ENCODE data around the gene LIF.
"Not testable (repeated sequence)": the region's sequence is repeated elsewhere in the genome, so short reads cannot be mapped to it uniquely, and the experiment has no call there.

LIF gene

GRCh38 chr22:30235687-30236170, 10.8 kb downstream of the LIF start:
- no peak for TF ChIP-seq FEZF1 (tag by site-specific recombination; IDR thresholded peaks at IDR 0.05)
- ChIA-PET CTCF (interaction anchor here (0.6 to 4.2 kb wide), 6 partner anchors 10 to 997 kb away, joined by 3 to 19 read pairs (median 4); no protein-coding TSS in a partner anchor), POLR2A (interaction anchor here (0.6 to 2.9 kb wide), 3 partner anchors 11 to 682 kb away, joined by 3 to 7 read pairs (median 4); partner anchors contain the start of genes LIF and THOC5)
- H3K4me3 ChIP-seq (ENCODE audit: low read depth, low read length) = no peak overlapping the region
- no peak overlapping the region for H3K27ac ChIP-seq (ENCODE audit: extremely low read depth, low read depth, low read length)
- H3K36me3 ChIP-seq (ENCODE audit: control insufficient read depth in 2 of 2, insufficient read depth in 1 of 2, low read length in 2 of 2) = no peaks in the 10 kb centered on the region
- no peaks in the 10 kb centered on the region for H3K4me1 ChIP-seq (ENCODE audit: control insufficient read depth, insufficient read depth, low read length)
- H3K9me3 ChIP-seq (ENCODE audit: control insufficient read depth, insufficient read depth, low read depth, low read length) = no peaks in the 10 kb centered on the region

- ChIA-PET POLR2A (interaction anchor here (0.6 to 2.9 kb wide), 4 partner anchors 11 to 681 kb away, joined by 3 to 7 read pairs (median 4); partner anchors contain the start of genes LIF and THOC5), CTCF (interaction anchor here (0.9 to 4.2 kb wide), 3 partner anchors 19 to 127 kb away, joined by 4 to 19 read pairs (median 6); no protein-coding TSS in a partner anchor)
- H3K9me3 ChIP-seq (ENCODE audit: control insufficient read depth, insufficient read depth, low read depth, low read length) = no peaks in the 10 kb centered on the region
- no peaks in the 10 kb centered on the region for H3K4me1 ChIP-seq (ENCODE audit: control insufficient read depth, insufficient read depth, low read length)
- no peak for TF ChIP-seq ZNF239 (tag by site-specific recombination; IDR thresholded peaks at IDR 0.05)
- no peak for TF ChIP-seq KLF17 (tag by site-specific recombination; IDR thresholded peaks at IDR 0.05)
- no peak for TF ChIP-seq ZNF292 (tag by site-specific recombination; IDR thresholded peaks at IDR 0.05; ENCODE audit: borderline replicate concordance, low read depth)
- no peaks in the 10 kb centered on the region for H3K36me3 ChIP-seq (ENCODE audit: control insufficient read depth in 2 of 2, insufficient read depth in 1 of 2, low read length in 2 of 2)
- H3K4me3 ChIP-seq (ENCODE audit: low read depth, low read length) = no peak overlapping the region
- H3K27ac ChIP-seq (ENCODE audit: extremely low read depth, low read depth, low read length) = no peak overlapping the region
Observed at GRCh38 chr22:30234786-30235470, 11.6 kb downstream of the LIF start.

GRCh38 chr22:30234325-30234724, 12.2 kb downstream of the LIF start:
- CTCF ChIA-PET = interaction anchor here (1.7 to 4.2 kb wide), 3 partner anchors 21 to 126 kb away, joined by 6 to 19 read pairs (median 9); no protein-coding TSS in a partner anchor
- POLR2A ChIA-PET = interaction anchor here (1.0 to 2.9 kb wide), 2 partner anchors 12 to 27 kb away, joined by 3 to 7 read pairs; partner anchors contain the start of gene LIF
- H3K4me1 ChIP-seq (ENCODE audit: control insufficient read depth, insufficient read depth, low read length); H3K36me3 ChIP-seq (ENCODE audit: control insufficient read depth in 2 of 2, insufficient read depth in 1 of 2, low read length in 2 of 2); H3K27ac ChIP-seq (ENCODE audit: extremely low read depth, low read depth, low read length); H3K9me3 ChIP-seq (ENCODE audit: control insufficient read depth, insufficient read depth, low read depth, low read length); H3K4me3 ChIP-seq (ENCODE audit: low read depth, low read length): not testable (repeated sequence)
- TF ChIP-seq ZNF121 (tag by site-specific recombination; IDR thresholded peaks at IDR 0.05) = peak; percentile 77; the same call in 1 of the 2 replicates
- TF ChIP-seq ZNF362 (tag by site-specific recombination; IDR thresholded peaks at IDR 0.05) = peak; percentile 76; the same call in 1 of the 2 replicates

GRCh38 chr22:30233582-30233981, 13.0 kb downstream of the LIF start:
- H3K4me3 ChIP-seq (ENCODE audit: low read depth, low read length) = no peak overlapping the region
- CTCF ChIA-PET = interaction anchor here (0.7 to 1.9 kb wide), 3 partner anchors 15 to 22 kb away, joined by 3 to 9 read pairs (median 3); no protein-coding TSS in a partner anchor
- no peaks in the 10 kb centered on the region for H3K36me3 ChIP-seq (ENCODE audit: control insufficient read depth in 2 of 2, insufficient read depth in 1 of 2, low read length in 2 of 2)
- H3K9me3 ChIP-seq (ENCODE audit: control insufficient read depth, insufficient read depth, low read depth, low read length) = no peaks in the 10 kb centered on the region
- H3K27ac ChIP-seq (ENCODE audit: extremely low read depth, low read depth, low read length) = no peak overlapping the region
- POLR2A ChIA-PET = interaction anchor here (0.6 kb wide), 1 partner anchor 544 kb away, joined by 3 read pairs; no protein-coding TSS in a partner anchor
- peaks cover 5% of the 10 kb centered on the region for H3K4me1 ChIP-seq (ENCODE audit: control insufficient read depth, insufficient read depth, low read length)
- TF ChIP-seq ZNF121 (tag by site-specific recombination; IDR thresholded peaks at IDR 0.05) (peak; percentile 74; the same call in 1 of the 2 replicates), ZBTB10 (tag by site-specific recombination; IDR thresholded peaks at IDR 0.05) (no peak), ZBTB17 (tag by site-specific recombination; IDR thresholded peaks at IDR 0.05) (no peak), ZNF792 (tag by site-specific recombination; IDR thresholded peaks at IDR 0.05) (no peak), INSM2 (tag by site-specific recombination; IDR thresholded peaks at IDR 0.05) (no peak), ZNF626 (tag by site-specific recombination; IDR thresholded peaks at IDR 0.05) (no peak), ZNF785 (tag by site-specific recombination; IDR thresholded peaks at IDR 0.05) (no peak)

Measured in HEK293 (cell line).